A549 treated with AZD2906 at 1 μM for 4 hours (cell line): Measurements from ENCODE around the gene TK1. TPM values are rescaled to one million over a fixed set of nuclear protein-coding genes. Genes with fewer than 3 reads are reported as not detected.

Experiments
- total RNA-seq: library from RNA; stranded (reverse); fragments of 200-300 nt; extraction: Qiagen RNA extraction; gene quantifications from 5 replicates; pipeline ENCODE4 v1.2.3, GENCODE V29; 2022

Gene TK1
- 237 to 293 TPM (median 246 TPM) in 5 replicates for total RNA-seq

GRCh38 chr17:78186692-78187595 is at the start of gene TK1, which contains the start of gene AFMID:
TK1 (minus strand) TSS chr17:78187052; CDS start chr17:78186994, 58 bp downstream.
AFMID (plus strand) TSS chr17:78187362; CDS start chr17:78187371, 9 bp downstream.

GRCh38 chr17:78230996-78231935 is 44.4 kb upstream of the TK1 start, which contains the start of gene TMEM235:
TMEM235 (plus strand) TSS chr17:78231631; CDS start chr17:78232024, 393 bp downstream.

DNA sequence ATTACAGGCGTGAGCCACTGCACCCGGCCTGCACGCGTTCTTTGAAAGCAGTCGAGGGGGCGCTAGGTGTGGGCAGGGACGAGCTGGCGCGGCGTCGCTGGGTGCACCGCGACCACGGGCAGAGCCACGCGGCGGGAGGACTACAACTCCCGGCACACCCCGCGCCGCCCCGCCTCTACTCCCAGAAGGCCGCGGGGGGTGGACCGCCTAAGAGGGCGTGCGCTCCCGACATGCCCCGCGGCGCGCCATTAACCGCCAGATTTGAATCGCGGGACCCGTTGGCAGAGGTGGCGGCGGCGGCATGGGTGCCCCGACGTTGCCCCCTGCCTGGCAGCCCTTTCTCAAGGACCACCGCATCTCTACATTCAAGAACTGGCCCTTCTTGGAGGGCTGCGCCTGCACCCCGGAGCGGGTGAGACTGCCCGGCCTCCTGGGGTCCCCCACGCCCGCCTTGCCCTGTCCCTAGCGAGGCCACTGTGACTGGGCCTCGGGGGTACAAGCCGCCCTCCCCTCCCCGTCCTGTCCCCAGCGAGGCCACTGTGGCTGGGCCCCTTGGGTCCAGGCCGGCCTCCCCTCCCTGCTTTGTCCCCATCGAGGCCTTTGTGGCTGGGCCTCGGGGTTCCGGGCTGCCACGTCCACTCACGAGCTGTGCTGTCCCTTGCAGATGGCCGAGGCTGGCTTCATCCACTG is 27.3 kb upstream of the TK1 start, which contains the start of gene BIRC5:
Gene BIRC5 (plus strand): TSS at position 238 of the 690 bp plus-strand sequence. CDS start 64 bp downstream, at position 302.

DNA sequence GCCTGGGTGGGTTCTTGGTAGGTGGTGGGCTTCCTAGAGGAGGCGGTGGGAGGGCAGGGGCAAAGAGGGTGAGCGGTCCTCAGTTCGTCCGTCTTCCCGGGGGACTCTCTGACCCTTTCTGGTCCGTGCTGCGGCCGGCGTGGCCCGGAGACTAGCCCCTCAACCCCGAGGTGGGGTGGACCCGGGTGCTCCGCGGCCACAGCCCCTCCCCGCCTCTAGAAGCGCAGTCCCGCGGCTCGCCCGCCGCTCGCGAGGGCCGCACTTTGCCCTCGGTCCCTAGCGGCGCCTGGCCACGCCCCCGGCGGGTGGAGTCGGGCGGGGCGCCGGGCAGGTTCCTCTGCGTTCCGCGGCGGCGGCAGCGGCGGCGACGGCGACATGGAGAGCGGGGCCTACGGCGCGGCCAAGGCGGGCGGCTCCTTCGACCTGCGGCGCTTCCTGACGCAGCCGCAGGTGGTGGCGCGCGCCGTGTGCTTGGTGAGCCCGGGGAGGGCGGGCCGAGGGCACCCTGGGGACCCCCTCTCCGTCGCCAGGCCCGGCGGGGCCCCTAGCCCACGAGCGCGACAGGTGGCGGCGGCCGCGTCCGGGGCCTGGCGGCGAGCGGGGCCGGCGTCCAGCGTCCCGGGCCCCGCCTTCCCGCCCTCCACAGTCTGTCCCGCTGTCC is 18.5 kb downstream of the TK1 start, which contains the start of gene SYNGR2:
Gene SYNGR2 (plus strand): TSS at position 340 of the 661 bp plus-strand sequence. CDS start 36 bp downstream, at position 376.

DNA sequence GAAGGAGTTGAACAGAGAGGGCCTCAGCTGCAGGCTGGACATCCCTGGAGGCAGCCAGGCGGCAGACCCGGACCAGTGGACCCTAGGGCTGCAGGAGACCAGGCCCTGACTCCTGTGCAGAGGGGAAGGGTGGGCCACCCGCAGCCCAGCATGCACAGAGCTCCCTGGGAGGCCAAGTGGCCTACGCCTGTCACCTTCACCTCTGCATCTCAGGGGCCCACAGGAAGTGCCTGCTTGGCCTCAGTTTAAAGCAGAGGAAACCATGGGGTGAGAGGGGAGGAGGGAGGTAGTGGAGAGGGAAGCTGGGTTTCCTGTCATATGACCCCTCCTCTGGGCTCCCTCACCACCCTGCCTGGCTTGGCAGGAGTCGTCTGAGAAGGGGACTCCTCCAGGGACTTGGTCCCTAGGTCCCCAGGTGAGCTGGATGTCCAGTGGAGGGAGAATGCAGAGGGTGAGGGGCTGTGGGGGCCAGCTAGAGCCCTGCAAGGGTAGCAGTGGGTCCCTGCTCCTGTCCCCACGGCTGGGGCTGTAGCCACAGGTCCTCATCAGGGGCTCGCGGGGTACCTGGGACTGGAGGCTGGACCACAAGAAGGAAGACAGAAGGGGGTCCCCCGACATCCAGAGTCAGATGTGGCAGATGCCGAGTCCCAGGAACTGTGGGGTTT is 56.3 kb downstream of the TK1 start, which contains the start of gene TMC8:
Gene TMC8 (plus strand): TSS at position 335 of the 665 bp plus-strand sequence. CDS start 818 bp downstream, outside the sequence.

GRCh38 chr17:78128551-78129350 is 58.1 kb downstream of the TK1 start, which contains the start of gene TMC6:
TMC6 (minus strand) TSS chr17:78128755; CDS start chr17:78126832, 1,923 bp downstream.

Other genes starting within 250 kb of the TK1 start
- gene TNRC6C, start 228.3 kb downstream of the TK1 start, total RNA-seq: 1.8 to 2.5 TPM (median 2.3 TPM) in 5 replicates
- 7.7 to 12.7 TPM (median 10.9 TPM) in 5 replicates for gene TMC6, start 58.3 kb downstream of the TK1 start, total RNA-seq
- gene TMC8, start 56.3 kb downstream of the TK1 start, total RNA-seq: 0.14 to 0.30 TPM (median 0.25 TPM) in 5 replicates
- not detected in 5 replicates for gene C17orf99, start 40.7 kb downstream of the TK1 start, total RNA-seq
- gene SYNGR2, start 18.5 kb downstream of the TK1 start, total RNA-seq: 117 to 208 TPM (median 186 TPM) in 5 replicates
- gene AFMID, start 310 bp upstream of the TK1 start, total RNA-seq: 35.2 to 55.4 TPM (median 36.3 TPM) in 5 replicates
- 93.1 to 114 TPM (median 97.6 TPM) in 5 replicates for gene BIRC5, start 27.2 kb upstream of the TK1 start, total RNA-seq
- gene TMEM235, start 44.6 kb upstream of the TK1 start, total RNA-seq: not detected in 5 replicates
- gene SOCS3, start 173.0 kb upstream of the TK1 start, total RNA-seq: 27.7 to 35.1 TPM (median 32.4 TPM) in 5 replicates
- 20.5 to 24.6 TPM (median 22.8 TPM) in 5 replicates for gene PGS1, start 191.6 kb upstream of the TK1 start, total RNA-seq